EL (cell line): ENCODE results near the gene SBNO2.
"Not testable (repeated sequence)": the region's sequence is repeated elsewhere in the genome, so short reads cannot be mapped to it uniquely, and the experiment has no call there.

Source experiments
- DNase-seq: peaks from one replicate; pipeline ENCODE4 v3.0.0-alpha.2; 2016

The SBNO2 gene

GRCh38 chr19:1208830-1209229, 34.8 kb upstream of the SBNO2 start:
- DNase-seq, result not testable (repeated sequence)

GRCh38 chr19:1206864-1207450, 32.9 kb upstream of the SBNO2 start:
- DNase-seq, result no peak

GRCh38 chr19:1206150-1206863, 32.2 kb upstream of the SBNO2 start:
- DNase-seq, result no peak

- peak; percentile 98 for DNase-seq
Observed at GRCh38 chr19:1205114-1206099, 31.3 kb upstream of the SBNO2 start, which contains the start of gene STK11. Gene STK11 (plus strand): TSS chr19:1205778. CDS start chr19:1206914, 1,136 bp downstream.

GRCh38 chr19:1200614-1201013, 26.5 kb upstream of the SBNO2 start:
- not testable (repeated sequence) for DNase-seq

GRCh38 chr19:1199531-1199930, 25.5 kb upstream of the SBNO2 start:
- DNase-seq, result no peak

- no peak for DNase-seq
Observed at GRCh38 chr19:1189419-1189818, 15.4 kb upstream of the SBNO2 start.

GRCh38 chr19:1183543-1184172, 9.6 kb upstream of the SBNO2 start:
- DNase-seq, result peak; percentile 88

- DNase-seq, result no peak
Observed at GRCh38 chr19:1182727-1183126, 8.7 kb upstream of the SBNO2 start.

GRCh38 chr19:1182068-1182467, 8.0 kb upstream of the SBNO2 start:
- no peak for DNase-seq

GRCh38 chr19:1181606-1182005, 7.5 kb upstream of the SBNO2 start:
- no peak for DNase-seq

GRCh38 chr19:1177322-1178114, 3.5 kb upstream of the SBNO2 start:
- DNase-seq, result peak; percentile 99

GRCh38 chr19:1173159-1173844, 766 bp downstream of the SBNO2 start:
- DNase-seq, result no peak

- DNase-seq, result peak; percentile 78
Observed at GRCh38 chr19:1172353-1173158, 1.5 kb downstream of the SBNO2 start.

- DNase-seq, result no peak
Observed at GRCh38 chr19:1171755-1172352, 2.2 kb downstream of the SBNO2 start.

GRCh38 chr19:1170938-1171754, 2.9 kb downstream of the SBNO2 start:
- DNase-seq, result no peak

- peak; percentile 65 for DNase-seq
Observed at GRCh38 chr19:1169921-1170885, 3.9 kb downstream of the SBNO2 start.

- DNase-seq, result no peak
Observed at GRCh38 chr19:1169411-1169791, 4.7 kb downstream of the SBNO2 start.
